MCF 10A (cell line): ENCODE results near the gene MEGF9. TPM values are rescaled to one million over a fixed set of nuclear protein-coding genes. Genes with fewer than 3 reads are reported as not detected.

Experiments
- BruUV-seq: library from RNA; stranded (reverse); fragments of 400-500 nt; replicated peaks from 2 replicates; lab custom pipeline; 2021; lab: Mats Ljungman, UMichigan
- CTCF ChIA-PET: fragments of 300-600 bp; sonication (Branson Sonifier 250); formaldehyde crosslinking; extraction: SDS; loops from one replicate; lab custom pipeline; 2021; ENCODE audit warnings: antibody characterized with exemption, inconsistent platforms; lab: Yijun Ruan, JAX
- POLR2A ChIA-PET: fragments of 300-600, 350-650 bp; sonication (Branson Sonifier 250); formaldehyde crosslinking; extraction: SDS; loops from one replicate; lab custom pipeline; 2020; ENCODE audit warnings: antibody characterized with exemption, inconsistent platforms; lab: Yijun Ruan, JAX
- DNase-seq: peaks from one replicate; pipeline ENCODE4 v3.0.0-alpha.2; 2018; ENCODE audit not compliant: unreplicated experiment
- H3K27ac Mint-ChIP-seq: one replicate; pipeline ENCODE4 v1.8.0; 2022; ENCODE audit warnings: mild to moderate bottlenecking, low read depth, mixed read lengths; ENCODE audit not compliant: unreplicated experiment
- H3K27me3 Mint-ChIP-seq: one replicate; pipeline ENCODE4 v1.8.0; 2022; ENCODE audit warnings: mixed read lengths; ENCODE audit not compliant: insufficient read depth, unreplicated experiment
- H3K36me3 Mint-ChIP-seq: one replicate; pipeline ENCODE4 v1.8.0; 2022; ENCODE audit warnings: mild to moderate bottlenecking, moderate library complexity, mixed read lengths; ENCODE audit not compliant: insufficient read depth, unreplicated experiment
- H3K4me1 Mint-ChIP-seq: one replicate; pipeline ENCODE4 v1.8.0; 2022; ENCODE audit warnings: mixed read lengths; ENCODE audit not compliant: insufficient read depth, unreplicated experiment
- H3K4me3 Mint-ChIP-seq: one replicate; pipeline ENCODE4 v1.8.0; 2022; ENCODE audit warnings: mild to moderate bottlenecking, moderate library complexity, mixed read lengths; ENCODE audit not compliant: unreplicated experiment
- H3K9me3 Mint-ChIP-seq: one replicate; pipeline ENCODE4 v1.8.0; 2022; ENCODE audit warnings: mixed read lengths; ENCODE audit not compliant: unreplicated experiment
- intact Hi-C: fragments of 100-400 bp; cut with micrococcal nuclease; formaldehyde crosslinking; loops from 2 replicates; pipeline ENCODE4 v1.14.1; 2022
- total RNA-seq: library from RNA; stranded (reverse); gene quantifications from 2 replicates; pipeline ENCODE4 v1.2.3, GENCODE V29; 2022
- TF ChIP-seq, protein P1 (sequence below): fragments of 200-600 bp; IDR thresholded peaks from one replicate; pipeline ENCODE4 v1.8.0; 2022; ENCODE audit warnings: antibody characterized with exemption, mild to moderate bottlenecking; ENCODE audit not compliant: unreplicated experiment

Gene MEGF9
- total RNA-seq, 1 experiment from 2014 or later, result 5.7 TPM

DNA sequence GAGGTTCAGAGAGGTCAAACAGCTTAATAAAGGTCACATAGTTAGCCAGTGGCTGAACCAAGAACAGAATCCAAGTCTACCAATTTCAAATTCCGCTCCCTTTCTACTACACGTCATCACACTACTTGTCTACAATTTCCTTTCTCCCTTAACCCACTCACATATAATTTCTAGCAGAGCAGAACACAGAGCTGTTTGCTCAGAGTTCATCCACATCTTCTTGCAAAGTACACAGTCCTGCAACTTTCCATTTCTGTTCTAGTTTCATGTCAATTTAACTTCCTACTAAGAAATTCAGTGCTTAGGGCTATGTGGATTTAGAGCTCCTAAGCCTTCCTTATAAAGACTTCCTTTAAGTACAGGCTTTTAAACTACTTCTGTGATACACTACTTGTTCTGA is 61.3 kb downstream of the MEGF9 start:
- no peak for DNase-seq
- CTCF ChIA-PET, result interaction anchor here (0.6 to 1.6 kb wide), 3 partner anchors 56 to 548 kb away, joined by 3 to 4 read pairs (median 3); no protein-coding TSS in a partner anchor
- intact Hi-C loops, result no loop called here
- Mint-ChIP-seq H3K9me3 (no peaks in the 10 kb centered on the region), H3K27ac (no peak overlapping the region), H3K27me3 (no peaks in the 10 kb centered on the region), H3K4me3 (no peak overlapping the region), H3K4me1 (peaks cover 35% of the 10 kb centered on the region), H3K36me3 (no peaks in the 10 kb centered on the region)
- TF ChIP-seq, protein P1, sequence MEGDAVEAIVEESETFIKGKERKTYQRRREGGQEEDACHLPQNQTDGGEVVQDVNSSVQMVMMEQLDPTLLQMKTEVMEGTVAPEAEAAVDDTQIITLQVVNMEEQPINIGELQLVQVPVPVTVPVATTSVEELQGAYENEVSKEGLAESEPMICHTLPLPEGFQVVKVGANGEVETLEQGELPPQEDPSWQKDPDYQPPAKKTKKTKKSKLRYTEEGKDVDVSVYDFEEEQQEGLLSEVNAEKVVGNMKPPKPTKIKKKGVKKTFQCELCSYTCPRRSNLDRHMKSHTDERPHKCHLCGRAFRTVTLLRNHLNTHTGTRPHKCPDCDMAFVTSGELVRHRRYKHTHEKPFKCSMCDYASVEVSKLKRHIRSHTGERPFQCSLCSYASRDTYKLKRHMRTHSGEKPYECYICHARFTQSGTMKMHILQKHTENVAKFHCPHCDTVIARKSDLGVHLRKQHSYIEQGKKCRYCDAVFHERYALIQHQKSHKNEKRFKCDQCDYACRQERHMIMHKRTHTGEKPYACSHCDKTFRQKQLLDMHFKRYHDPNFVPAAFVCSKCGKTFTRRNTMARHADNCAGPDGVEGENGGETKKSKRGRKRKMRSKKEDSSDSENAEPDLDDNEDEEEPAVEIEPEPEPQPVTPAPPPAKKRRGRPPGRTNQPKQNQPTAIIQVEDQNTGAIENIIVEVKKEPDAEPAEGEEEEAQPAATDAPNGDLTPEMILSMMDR, result no peak
- no TSS peak for BruUV-seq
- POLR2A ChIA-PET, result interaction anchor here (1.0 to 3.4 kb wide), 4 partner anchors 25 to 62 kb away, joined by 3 to 26 read pairs (median 8); no protein-coding TSS in a partner anchor

DNA sequence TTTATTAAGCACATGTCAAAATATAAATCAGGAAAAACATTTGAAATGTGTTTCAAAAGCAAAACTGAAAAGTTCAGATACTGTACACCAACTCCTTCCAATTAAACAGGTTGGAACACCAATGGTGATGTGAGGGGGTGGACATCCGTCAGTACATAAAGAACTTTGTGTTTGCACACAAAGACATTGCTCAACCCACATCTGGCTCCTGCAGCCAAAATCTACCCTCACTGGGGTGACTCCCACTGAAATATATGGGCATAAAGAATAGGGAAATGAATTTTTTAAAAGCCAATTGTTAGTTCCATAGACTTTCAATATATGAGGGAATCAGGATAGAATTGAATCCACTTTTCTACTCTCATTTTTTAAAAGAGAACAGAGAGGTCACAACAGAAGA is 63.9 kb downstream of the MEGF9 start:
- BruUV-seq, result no TSS peak
- peaks cover 41% of the 10 kb centered on the region for H3K4me1 Mint-ChIP-seq
- POLR2A ChIA-PET, result interaction anchor here (1.2 kb wide), 1 partner anchor 15 kb away, joined by 3 read pairs; no protein-coding TSS in a partner anchor
- no peaks in the 10 kb centered on the region for H3K36me3 Mint-ChIP-seq
- H3K27ac Mint-ChIP-seq, result peak overlapping the region; percentile 32
- no peak overlapping the region for H3K4me3 Mint-ChIP-seq
- CTCF ChIA-PET, result no interaction called here
- no peaks in the 10 kb centered on the region for H3K9me3 Mint-ChIP-seq
- intact Hi-C loops, result no loop called here
- TF ChIP-seq, protein P1, result no peak
- DNase-seq, result peak; percentile 76
- H3K27me3 Mint-ChIP-seq, result no peaks in the 10 kb centered on the region

DNA sequence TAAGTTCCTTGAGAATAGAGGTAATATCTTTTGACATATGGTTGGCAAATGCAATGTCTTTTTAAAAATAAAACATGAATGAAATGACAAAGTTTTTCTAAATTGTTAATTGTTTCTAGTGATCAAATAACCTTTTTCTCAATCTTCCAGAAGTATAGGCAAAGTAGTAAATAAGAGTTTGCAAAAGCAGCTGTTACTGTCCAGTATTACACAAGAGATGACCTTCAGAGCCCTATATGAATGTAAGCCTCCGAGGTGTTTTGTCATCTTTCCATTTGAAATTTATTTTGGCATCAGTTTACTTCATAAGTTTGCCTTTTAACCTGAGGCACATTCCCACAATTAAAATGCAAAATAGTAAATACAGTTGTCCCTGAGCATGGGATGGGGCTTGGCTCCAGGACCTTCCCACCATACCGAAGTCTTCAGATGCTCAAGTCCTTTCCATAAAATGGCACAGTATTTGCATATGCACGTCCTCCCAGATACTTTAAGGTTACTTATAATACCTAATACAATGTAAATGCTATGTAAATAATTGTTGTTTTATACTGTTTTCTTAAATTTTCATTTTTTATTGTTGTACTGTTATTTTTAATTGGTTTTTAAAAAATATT is 65.6 kb downstream of the MEGF9 start:
- Mint-ChIP-seq H3K27ac (no peak overlapping the region), H3K36me3 (no peaks in the 10 kb centered on the region), H3K4me3 (no peak overlapping the region), H3K27me3 (no peaks in the 10 kb centered on the region), H3K9me3 (no peaks in the 10 kb centered on the region), H3K4me1 (peaks cover 29% of the 10 kb centered on the region)
- DNase-seq, result peak; percentile 47
- intact Hi-C loops, result no loop called here
- ChIA-PET POLR2A (interaction anchor here (0.6 to 1.3 kb wide), 3 partner anchors 20 to 63 kb away, joined by 3 to 5 read pairs (median 4); no protein-coding TSS in a partner anchor), CTCF (interaction anchor here (1.5 kb wide), 1 partner anchor 82 kb away, joined by 4 read pairs; no protein-coding TSS in a partner anchor)
- TF ChIP-seq, protein P1, result no peak
- no TSS peak for BruUV-seq

DNA sequence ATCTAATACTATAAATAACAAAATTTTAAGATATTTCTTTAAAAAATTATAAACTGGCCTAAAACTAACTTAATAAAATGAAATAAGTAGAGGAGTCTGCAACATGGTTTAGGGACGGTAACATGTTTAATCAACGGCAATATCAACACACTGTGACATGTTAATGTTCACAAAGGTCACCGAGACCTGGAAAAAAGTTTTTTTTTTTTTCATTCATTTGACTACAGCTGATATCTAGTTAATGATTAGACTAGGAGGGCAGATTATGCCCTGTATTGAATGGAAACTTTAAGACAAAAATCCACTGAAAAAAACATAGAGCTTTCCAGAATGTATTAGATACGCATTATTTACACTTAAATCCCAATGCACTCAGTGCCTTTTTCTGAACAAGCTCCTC is 67.3 kb downstream of the MEGF9 start:
- no peaks in the 10 kb centered on the region for H3K36me3 Mint-ChIP-seq
- no peak overlapping the region for H3K4me3 Mint-ChIP-seq
- no peak overlapping the region for H3K27ac Mint-ChIP-seq
- intact Hi-C loops, result no loop called here
- CTCF ChIA-PET, result interaction anchor here (0.6 to 1.1 kb wide), 4 partner anchors 15 to 406 kb away, joined by 3 to 4 read pairs (median 4); no protein-coding TSS in a partner anchor
- TF ChIP-seq, protein P1, result no peak
- no peak for DNase-seq
- POLR2A ChIA-PET, result no interaction called here
- peaks cover 27% of the 10 kb centered on the region for H3K4me1 Mint-ChIP-seq
- no peaks in the 10 kb centered on the region for H3K27me3 Mint-ChIP-seq
- H3K9me3 Mint-ChIP-seq, result no peaks in the 10 kb centered on the region
- no TSS peak for BruUV-seq
